ENCODE data around the gene PRKG1.

GRCh38 chr10:51918884-51919325, 844.6 kb downstream of the PRKG1 start:
- TF ChIP-seq CTCF (IDR thresholded peaks at IDR 0.05; ENCODE audit: insufficient read depth, low read length, poor library complexity, severe bottlenecking) (no peak), EZH2phosphoT487 (conservative IDR thresholded peaks at IDR 0.05; ENCODE audit: low read length) (no peak)
